GM21529 (cell line): ENCODE results near the gene FNDC3B.
A peak's percentile ranks its signal among the peaks of the same experiment; 100 is the strongest.

Experiments
- ATAC-seq: cut with Tn5 transposase; IDR thresholded peaks from one replicate; pipeline ENCODE4 v1.9.1; 2021; ENCODE audit not compliant: unreplicated experiment

The FNDC3B gene

DNA sequence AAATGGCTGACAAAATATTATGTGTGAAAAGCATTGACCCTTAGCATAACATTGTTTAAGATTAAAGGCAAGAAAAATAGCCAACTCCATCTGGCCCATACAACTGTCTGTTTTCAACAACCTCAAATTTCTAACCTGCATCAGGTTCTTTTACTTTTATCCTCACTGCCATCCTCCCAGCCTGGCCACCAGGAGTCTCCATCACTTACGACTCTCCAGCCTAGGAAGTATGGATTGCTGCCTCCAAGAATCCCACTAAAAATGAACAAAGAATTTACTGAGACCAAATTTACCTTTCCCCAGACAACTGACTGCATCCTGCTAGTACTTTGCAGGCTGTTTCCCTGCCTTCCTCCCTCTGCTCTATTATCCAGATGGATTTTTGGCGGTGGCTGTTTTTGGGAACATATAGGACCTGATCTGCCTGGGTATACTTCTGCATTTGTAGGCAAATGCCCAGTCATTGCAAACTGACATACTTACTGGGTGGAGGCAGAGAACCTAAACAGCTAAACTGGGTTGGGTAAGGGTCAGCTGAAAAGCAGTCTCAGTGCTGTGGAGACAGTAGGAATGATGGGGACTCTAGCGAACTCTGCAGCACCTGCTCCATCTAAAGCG is 264.7 kb downstream of the FNDC3B start:
- no peak for ATAC-seq

DNA sequence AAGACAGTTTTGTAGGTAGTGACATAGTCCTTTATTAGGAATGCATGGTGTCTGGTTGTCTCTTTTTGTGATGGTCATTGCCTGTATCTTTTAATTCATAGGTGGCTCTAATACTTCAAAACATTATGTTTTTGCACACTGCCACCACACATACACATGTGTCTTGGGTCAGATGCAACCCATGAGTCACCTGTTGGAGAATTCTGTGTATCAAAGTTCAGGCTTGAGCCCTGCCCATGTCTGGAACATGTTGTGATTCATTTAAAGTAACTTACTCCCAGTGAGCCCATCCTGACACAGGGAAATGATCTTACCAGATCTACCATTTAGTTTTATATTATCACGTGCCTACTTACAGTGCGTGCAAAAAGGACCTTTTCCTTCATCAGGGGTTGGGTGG is 266.2 kb downstream of the FNDC3B start:
- ATAC-seq: no peak

DNA sequence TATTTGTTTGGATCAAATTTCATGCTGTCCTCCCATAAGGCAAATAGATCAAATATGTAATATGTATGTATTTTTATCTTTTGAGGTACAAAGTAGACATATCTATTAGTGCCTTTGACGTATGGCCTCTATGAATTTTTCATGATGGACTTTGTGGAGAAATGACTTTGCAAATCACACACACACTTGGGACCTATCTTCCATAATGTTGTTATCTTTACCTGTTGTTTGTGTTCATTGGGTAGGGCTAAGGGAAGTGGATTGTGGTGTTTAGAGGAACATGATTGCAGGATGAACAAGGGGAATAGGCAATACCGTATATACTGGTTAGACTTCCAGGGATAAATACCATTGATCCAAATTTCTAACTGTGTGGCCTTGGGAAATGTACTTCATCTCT is 266.6 kb downstream of the FNDC3B start:
- ATAC-seq: no peak

DNA sequence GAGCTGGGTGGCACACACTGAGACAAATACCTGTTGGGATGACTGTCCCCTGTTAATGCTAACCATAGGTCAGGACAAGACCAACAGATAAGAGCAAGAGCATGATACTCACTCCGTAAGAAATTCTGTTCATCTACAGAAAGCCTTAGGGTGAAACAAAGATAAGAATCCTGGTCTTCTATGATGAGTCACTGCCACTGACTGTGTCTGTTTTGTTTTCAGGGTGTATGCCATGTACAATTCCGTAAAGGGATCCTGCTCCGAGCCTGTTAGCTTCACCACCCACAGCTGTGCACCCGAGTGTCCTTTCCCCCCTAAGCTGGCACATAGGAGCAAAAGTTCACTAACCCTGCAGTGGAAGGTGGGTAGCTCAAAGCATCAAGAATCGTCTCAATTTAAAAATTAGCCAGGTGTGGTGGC is 267.8 kb downstream of the FNDC3B start:
- ATAC-seq: no peak

DNA sequence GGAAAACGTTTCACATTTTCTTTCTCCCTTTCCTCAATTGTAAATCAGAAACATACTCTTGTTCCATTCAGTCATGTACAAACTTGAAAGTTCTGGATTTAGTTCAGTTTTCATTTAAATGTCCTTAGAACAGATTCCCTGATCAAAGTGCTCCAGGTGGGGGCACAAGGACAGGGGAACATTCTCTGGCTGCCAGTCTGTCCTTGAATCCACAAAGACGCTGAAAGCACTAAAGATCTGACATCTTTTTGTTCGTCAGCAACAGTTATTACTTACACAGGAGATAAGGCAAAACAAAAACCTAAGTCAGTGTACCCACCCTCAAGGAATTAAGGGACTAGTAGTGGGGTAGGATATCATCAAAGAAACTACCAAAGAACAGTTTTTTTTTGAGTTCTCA is 269.7 kb downstream of the FNDC3B start:
- no peak for ATAC-seq

DNA sequence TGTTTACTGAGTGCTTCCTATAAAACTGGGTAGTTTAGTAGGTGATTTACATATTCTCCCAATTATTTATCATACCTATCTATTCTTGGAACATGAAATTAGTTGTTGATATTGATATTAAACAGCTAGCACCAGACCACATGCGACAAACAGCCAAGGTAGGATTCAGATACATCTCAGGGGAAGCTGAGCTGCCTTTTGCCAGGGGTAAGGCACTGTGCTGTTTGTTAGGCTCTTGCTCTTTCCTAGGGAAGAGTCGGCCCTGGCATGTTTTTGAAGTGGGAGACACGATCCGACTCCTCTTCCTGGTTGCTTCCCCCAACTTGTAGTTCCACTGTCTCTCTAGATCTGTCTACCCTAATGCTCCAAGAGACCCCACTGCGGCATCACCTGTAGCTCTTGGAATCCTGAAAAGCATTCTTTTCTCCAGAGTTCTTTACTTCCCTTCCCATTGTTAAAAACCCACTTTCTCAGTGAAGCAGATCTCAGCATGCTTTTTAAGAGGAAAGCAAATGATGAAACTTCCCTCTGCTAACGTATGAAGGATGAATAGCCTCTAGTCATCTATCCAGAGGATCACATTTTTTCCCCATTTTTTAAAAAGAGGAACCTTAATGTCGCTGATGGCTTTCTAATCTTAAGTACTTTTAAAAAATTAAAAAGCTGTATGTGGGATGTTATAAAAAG is 270.5 kb downstream of the FNDC3B start:
- no peak for ATAC-seq

DNA sequence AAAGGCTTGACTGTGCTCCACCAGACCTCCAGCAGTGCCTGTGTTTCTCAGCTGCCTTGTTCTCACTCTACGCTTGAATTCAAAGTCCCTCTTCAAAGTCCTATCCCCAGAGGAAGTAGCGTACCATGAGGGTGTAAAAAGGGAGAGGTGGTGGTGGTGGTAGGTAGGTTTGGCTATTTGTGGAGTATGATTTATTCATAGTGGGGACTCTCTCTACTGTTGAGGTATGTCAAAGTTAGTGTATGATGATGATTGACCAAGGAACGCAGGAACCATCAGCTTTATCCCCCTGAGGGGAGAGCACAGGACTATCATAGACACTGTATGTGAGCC is 271.0 kb downstream of the FNDC3B start:
- no peak for ATAC-seq

DNA sequence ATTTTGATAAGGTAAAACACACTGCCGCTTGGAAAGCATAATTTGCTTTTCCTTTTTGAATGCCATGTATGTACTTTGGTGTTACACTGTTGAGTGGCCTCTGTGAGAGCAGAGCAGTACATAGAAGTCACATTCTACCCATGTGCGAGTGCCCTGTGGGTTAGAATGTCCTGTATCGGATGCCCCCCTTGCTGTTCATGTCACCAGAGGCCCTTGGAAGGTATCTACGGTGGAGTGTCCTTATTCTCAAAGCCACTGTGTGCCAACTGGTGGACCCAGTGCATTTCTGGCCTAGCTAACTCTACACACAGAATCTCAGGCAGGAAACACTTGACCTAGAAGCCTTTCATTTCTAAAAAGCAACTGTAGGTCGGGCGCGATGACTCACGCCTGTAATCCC is 271.8 kb downstream of the FNDC3B start:
- ATAC-seq: no peak

DNA sequence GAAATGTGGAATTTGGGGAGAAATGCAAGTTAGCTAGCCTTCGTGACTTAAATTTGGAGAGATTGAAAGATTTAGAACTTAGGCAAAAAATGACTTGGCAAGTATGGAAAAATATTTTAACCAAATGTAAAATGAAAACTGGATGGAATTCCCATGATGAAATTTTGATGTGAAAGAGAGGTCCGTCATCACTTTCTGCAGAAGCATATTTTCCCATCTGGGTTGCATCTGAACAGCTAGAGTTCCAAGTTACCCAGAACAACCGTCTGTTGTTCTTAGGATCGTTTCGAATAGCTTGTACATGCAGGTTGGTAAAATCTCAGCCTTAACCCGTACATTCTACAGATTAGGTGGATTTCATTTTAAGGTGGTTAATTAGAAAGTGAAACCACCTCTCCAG is 272.6 kb downstream of the FNDC3B start:
- no peak for ATAC-seq

DNA sequence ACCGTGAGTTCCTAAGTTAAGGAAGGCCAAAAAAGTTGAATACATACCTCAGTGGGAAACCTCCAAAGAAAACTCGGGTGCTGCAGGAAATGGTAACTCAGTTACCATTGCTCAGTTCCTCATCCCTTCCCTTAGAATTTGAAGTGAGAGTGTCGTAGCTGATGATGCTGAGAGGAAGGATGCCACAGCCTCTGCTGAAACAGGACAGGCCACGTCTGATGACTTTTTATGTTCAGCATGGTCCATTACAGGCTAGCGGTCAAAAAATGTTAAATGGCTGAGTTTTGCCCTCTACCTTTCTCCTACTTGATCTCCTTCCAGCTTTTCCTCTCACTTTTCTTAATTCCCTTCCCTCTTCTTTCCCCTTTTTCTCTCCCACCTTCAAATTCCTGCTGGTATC is 273.3 kb downstream of the FNDC3B start:
- no peak for ATAC-seq

DNA sequence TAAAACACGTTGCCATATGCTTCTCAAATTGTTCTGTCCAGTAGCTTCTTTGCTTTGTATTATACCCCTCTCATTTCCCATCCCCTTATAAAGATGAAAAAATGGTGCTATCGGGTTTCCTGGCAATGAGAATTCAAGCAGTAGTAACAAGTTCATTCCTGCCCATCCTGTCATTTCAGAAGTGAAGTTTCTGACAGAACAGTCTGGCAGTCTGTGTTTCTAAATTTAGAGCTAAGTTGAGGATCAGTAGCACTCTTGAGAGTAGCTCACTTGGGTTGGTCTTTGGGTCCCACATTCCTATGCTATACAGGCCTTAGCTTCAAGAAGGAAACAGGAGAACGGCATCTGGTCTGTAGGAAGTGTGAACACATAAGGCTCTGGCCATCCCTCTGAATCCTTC is 274.3 kb downstream of the FNDC3B start:
- no peak for ATAC-seq

DNA sequence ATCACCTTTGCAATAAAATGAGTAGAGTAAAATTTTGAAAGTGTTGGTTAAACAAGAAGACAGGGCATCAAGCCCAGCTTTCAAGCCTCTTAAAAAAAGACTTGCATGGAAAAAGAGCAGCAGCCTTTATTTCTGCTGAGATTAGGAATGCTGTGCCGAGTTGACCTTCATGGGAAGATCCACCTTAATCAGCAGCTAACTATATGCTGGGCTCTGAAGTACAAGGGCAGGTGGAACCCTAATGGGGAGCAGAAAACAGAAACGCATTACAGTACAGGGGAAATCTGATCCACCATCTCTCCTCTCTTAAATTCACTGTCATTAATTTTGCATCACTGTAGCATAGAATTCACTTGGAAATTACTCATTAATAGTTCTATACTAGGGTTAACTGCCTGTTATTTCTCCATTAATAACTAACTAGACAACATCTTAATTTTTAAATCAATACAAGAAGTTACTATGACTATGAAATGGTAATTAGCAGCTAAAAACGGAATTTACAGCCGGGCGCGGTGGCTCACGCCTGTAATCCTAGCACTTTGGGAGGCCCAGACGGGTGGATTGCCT is 275.3 kb downstream of the FNDC3B start:
- no peak for ATAC-seq

DNA sequence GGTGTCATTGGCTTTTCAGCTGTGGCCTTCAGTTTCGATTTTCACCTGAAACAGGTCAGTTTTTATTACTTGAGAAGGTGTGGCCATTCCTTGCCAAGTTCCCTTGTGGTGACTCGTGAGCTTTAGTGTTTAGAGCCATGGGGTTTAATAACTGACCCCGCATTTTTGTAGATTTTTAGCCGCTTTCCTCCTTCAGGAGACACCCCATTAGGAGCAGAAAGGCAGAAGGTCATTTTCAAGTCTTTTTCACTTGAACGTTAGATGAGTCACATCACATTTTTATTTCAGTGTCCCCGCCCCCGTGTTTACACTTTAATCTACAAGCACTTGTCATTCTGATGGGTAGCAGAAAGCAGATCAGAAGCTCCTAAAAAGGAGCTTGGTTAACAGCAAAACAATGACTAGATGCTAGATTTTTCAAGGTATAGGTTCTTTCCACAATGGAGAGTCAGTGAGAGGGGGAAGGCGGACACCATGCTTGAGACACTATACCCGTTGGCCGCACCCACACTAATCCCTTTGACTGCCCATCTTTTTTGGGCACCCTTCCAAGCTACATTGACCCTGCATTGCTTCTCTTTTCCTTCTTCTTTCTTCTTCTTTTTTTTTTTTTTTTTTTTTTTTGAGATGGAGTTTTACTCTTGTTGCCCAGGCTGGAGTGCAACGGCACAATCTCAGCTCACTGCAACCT is 276.2 kb downstream of the FNDC3B start:
- ATAC-seq: no peak

DNA sequence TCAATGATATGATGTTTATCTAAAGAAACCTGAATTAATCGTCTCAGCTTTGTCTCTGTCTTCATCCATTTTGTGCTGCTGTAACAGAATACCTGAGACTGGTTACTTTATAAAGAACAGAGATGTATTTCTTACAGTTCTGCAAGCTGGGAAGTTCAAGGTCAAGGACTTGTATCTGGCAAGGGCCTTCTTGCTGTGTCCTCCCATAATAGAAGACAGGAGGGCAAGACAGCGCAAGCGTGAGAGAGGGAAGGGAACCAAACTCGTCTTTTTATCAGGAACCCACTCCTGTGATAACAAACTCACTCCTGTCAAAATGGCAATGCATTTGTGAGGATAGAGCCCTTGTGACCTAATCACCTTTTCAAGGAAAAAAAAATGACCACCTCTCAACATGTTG is 277.4 kb downstream of the FNDC3B start:
- ATAC-seq: no peak

DNA sequence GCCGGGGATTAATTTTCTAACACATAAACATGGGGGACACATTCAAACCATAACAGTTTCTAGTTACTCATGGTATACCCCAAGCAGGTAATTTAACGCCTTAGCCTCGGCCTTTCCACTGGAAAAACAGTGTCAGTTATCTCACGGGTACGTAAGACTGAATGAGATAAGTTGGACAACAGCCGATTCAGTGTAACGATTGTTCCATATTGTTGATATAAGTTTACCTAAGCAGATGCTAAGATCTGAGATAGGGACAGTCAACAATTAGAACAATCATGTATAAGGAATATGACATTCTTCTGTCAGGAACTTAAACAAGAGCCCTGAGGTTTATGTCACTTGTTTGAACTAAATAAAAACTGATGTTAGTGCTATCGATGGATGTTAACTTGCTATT is 278.1 kb downstream of the FNDC3B start:
- no peak for ATAC-seq

DNA sequence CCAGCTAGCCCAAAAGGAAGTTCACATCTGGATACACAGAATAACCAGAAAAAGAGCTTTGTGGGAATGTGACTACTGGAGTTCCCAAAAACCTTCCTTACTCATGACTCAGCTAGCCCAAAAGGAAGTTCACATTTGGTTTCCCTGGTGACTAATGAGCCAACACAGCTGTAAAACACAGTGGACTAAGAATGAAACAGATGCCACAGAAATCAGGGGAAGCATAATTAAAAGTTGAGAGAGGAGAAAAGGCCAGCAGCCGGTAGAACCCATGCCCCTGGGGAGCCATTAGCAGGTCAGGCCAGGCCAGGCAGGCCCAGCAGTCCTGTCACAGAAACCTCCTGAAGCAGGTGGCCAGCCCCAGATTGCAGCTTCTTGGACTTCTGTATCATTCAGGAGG is 278.6 kb downstream of the FNDC3B start:
- peak; percentile 71 for ATAC-seq

DNA sequence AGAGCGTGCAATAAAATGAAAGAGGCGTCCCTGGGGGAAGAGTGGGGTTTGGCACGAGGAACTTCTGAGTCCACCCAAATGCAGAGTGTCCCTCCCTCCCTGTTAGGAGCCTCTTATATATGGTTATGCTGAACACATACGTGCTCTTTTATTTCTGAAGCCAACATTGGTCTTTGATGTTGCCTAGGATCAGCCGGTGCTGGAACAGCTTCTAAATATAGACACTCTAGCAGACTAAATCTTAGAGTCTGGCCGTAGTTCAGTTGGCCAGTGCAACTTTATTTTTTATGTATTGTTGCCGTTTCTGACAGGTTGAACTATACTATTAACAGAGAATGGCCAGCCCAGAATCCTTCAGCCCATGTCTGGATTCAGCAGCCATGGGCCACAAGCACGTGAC is 280.2 kb downstream of the FNDC3B start:
- ATAC-seq: no peak

DNA sequence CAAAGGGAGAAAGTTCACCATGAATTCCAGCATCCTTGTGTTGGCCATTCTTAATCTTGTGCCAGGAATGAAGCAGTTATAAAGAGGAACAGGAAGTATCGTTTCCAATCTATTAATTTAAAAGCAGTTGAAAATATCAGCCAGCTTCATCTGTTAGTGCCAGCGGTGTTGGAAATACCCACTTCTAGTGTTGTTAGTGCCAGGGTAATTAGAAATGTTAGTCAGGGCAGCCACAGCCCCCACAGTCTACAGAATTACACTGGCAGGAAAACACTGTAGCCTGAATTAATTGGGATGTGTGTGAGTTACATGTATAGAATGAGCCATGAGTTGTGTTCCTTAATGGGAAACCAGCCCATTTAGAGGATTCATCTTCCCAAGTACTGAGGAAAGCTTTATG is 281.1 kb downstream of the FNDC3B start:
- ATAC-seq: no peak

DNA sequence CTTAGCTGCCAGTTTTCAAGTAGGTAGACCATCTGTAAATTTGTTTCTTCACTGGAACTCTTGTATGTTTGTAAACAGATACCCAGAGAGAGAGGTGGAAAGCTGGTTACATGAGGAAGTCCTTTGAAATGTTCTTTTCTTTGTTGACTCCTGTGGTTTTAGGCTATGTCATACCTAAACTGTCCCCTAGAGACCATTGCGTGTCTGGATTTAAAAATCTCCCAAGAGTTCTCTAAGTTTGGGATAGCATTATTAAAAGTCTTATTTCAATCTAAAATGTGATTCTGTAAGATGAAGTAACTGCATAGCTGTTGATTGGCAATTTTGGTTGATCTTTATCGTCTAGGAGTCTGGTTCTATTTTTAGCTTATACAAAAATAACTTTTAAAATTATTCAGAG is 281.7 kb downstream of the FNDC3B start:
- ATAC-seq: no peak

DNA sequence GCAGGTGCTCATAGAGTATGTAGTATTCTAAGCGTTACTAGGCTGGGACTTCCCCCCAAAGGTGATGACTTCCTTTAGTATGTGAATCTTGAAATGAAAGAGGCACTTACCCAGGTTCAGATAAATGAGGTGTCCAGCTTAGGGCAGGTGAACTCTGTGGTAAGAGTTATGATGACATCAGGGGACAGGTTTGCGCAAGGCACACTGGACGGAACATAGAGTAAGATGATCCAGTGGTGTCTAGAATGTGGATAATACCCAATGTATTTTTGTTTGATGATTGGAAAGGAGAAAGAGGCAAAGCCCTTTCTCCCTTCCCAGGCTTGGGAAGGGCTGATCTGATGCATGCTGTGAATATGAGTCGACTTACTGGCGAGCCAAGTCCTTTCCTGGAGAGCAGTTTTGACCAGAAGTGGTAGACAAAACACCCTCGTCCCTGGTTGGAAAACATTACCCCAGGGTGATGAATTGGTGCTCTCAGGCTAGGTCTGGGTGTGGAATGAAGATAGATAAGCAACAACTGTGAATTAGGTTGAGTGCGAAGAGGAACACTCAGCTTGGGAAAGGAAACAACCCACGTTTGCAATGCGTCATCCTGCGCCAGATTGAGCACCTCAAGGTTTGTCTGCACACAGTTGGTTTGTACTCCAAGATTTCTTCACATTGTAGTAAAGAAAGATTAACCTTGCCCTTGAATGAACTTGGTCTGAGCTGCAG is 284.7 kb downstream of the FNDC3B start:
- ATAC-seq: no peak

DNA sequence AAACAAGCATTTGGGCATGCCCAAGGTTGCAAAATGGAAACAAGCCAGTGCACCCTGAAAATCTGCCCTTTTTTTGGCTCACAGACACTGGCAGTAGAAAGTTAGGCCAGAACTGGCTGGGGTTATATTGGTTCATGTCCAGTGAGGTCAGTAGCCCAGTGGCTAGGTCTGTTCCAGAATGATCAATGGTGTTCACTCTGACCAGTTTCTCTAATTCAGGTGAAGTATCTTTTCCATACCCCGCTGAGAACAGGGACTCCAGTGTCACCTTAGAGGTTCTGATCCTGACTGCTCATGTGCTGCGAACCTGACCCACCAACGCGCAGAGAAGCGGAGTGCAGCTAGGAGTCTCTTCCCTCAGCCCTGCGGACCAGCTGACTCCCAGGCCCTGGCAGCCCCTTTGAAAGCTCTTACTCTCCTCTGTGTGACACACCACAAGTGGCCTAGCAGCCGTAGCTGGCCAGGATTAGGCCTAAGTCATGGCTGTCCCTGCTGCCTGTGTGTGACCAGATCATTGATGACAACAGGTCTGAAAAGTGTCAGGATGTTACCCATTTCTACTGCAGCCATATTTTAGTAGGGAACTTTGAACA is 285.3 kb downstream of the FNDC3B start:
- no peak for ATAC-seq
